Fibroblast of skin of left biceps (primary cell): ENCODE results near the gene DNAJC15.
"Not testable (repeated sequence)": the region's sequence is repeated elsewhere in the genome, so short reads cannot be mapped to it uniquely, and the experiment has no call there.

Experiments used
- DNase-seq, 2 experiments: peaks; one replicate each; pipeline ENCODE4 v3.0.0-alpha.2; 2013; ENCODE audit warnings: low read depth in 2 of 2

The DNAJC15 gene

GRCh38 chr13:43023289-43023963 is at the start of gene DNAJC15:
TSS of gene DNAJC15 (plus strand) at chr13:43023586. CDS start at chr13:43023627, 41 bp downstream.
- DNase-seq: peak; percentile 59 to 61

GRCh38 chr13:42976066-42976465 is 47.3 kb upstream of the DNAJC15 start:
- no peak for DNase-seq

- no peak for DNase-seq
These were observed 46.1 kb upstream of the DNAJC15 start for GRCh38 chr13:42977219-42977659.

- DNase-seq: peak; percentile 93 to 94
These were observed 42.1 kb upstream of the DNAJC15 start for GRCh38 chr13:42981317-42981716.

GRCh38 chr13:42981853-42982252 is 41.5 kb upstream of the DNAJC15 start:
- DNase-seq: no peak

GRCh38 chr13:42984026-42984425 is 39.4 kb upstream of the DNAJC15 start:
- no peak for DNase-seq

GRCh38 chr13:42984691-42985090 is 38.7 kb upstream of the DNAJC15 start:
- no peak for DNase-seq

GRCh38 chr13:42985312-42986175 is 37.8 kb upstream of the DNAJC15 start:
- no peak for DNase-seq

GRCh38 chr13:42986176-42986574 is 37.2 kb upstream of the DNAJC15 start:
- no peak for DNase-seq

GRCh38 chr13:42990291-42991232 is 32.8 kb upstream of the DNAJC15 start:
- peak in 1 of 2 experiments; percentile 53 for DNase-seq

- DNase-seq: not testable (repeated sequence)
These were observed 32.0 kb upstream of the DNAJC15 start for GRCh38 chr13:42991233-42991897.

- DNase-seq: no peak
These were observed 31.3 kb upstream of the DNAJC15 start, which contains the start of gene EPSTI1 for GRCh38 chr13:42991898-42992763. TSS of gene EPSTI1 (minus strand) at chr13:42992241. CDS start at chr13:42992165, 76 bp downstream.

GRCh38 chr13:42992764-42993122 is 30.6 kb upstream of the DNAJC15 start:
- DNase-seq: no peak

- no peak for DNase-seq
These were observed 28.5 kb upstream of the DNAJC15 start for GRCh38 chr13:42994878-42995277.

- peak; percentile 89 to 92 for DNase-seq
These were observed 26.8 kb upstream of the DNAJC15 start for GRCh38 chr13:42996584-42996983.

GRCh38 chr13:42997381-42997780 is 26.0 kb upstream of the DNAJC15 start:
- DNase-seq: peak; percentile 69 to 79

- DNase-seq: no peak
These were observed 23.9 kb upstream of the DNAJC15 start for GRCh38 chr13:42999491-42999890.

GRCh38 chr13:43000676-43001075 is 22.7 kb upstream of the DNAJC15 start:
- no peak for DNase-seq

- no peak for DNase-seq
These were observed 21.4 kb upstream of the DNAJC15 start for GRCh38 chr13:43002021-43002420.

- no peak for DNase-seq
These were observed 20.4 kb upstream of the DNAJC15 start for GRCh38 chr13:43003010-43003409.
